ENCODE results near the gene CNGA1.

GRCh38 chr4:48042979-48043461 is 26.5 kb upstream of the CNGA1 start:
- no peak for TF ChIP-seq PATZ1 (CRISPR knock-in tag; IDR thresholded peaks at IDR 0.05; ENCODE audit: borderline replicate concordance)
- no peak for TF ChIP-seq ZFP3 (CRISPR knock-in tag; IDR thresholded peaks at IDR 0.05)
- TF ChIP-seq ZNF565 (CRISPR knock-in tag; conservative IDR thresholded peaks at IDR 0.05; ENCODE audit: low read depth): no peak
- no peak for TF ChIP-seq BACH2 (CRISPR knock-in tag; IDR thresholded peaks at IDR 0.05; ENCODE audit: borderline replicate concordance)
- no peak for TF ChIP-seq ZFP30 (CRISPR knock-in tag; IDR thresholded peaks at IDR 0.05)
- TF ChIP-seq RARB (CRISPR knock-in tag; IDR thresholded peaks at IDR 0.05): no peak
- no peak for TF ChIP-seq ZC3H10 (CRISPR knock-in tag; IDR thresholded peaks at IDR 0.05)
- no peak for TF ChIP-seq ARNTL (CRISPR knock-in tag; IDR thresholded peaks at IDR 0.05; ENCODE audit: borderline replicate concordance, low read depth)
- no peak for TF ChIP-seq CSDC2 (CRISPR knock-in tag; IDR thresholded peaks at IDR 0.05)
- TF ChIP-seq ESRRG (CRISPR knock-in tag; IDR thresholded peaks at IDR 0.05): no peak
